HFF-Myc (cell line): ENCODE data around the gene ADAMTS19.
A peak's percentile ranks its signal among the peaks of the same experiment; 100 is the strongest.

ENCODE experiments used
- DNase-seq: peaks from one replicate; pipeline ENCODE4 v3.0.0-alpha.2; 2011; ENCODE audit warnings: low read depth; ENCODE audit errors: extremely low read depth
- H3K4me3 ChIP-seq: replicated peaks from 2 replicates; pipeline ENCODE4 v1.5.1; 2011; ENCODE audit warnings: low read depth, mild to moderate bottlenecking, control low read depth, low read length
- TF ChIP-seq, protein P1 (sequence below): IDR thresholded peaks from 2 replicates; pipeline ENCODE4 v1.5.1; 2012; ENCODE audit warnings: mild to moderate bottlenecking, low read depth, low read length, control low read depth; ENCODE audit errors: missing control alignments

Gene ADAMTS19

DNA sequence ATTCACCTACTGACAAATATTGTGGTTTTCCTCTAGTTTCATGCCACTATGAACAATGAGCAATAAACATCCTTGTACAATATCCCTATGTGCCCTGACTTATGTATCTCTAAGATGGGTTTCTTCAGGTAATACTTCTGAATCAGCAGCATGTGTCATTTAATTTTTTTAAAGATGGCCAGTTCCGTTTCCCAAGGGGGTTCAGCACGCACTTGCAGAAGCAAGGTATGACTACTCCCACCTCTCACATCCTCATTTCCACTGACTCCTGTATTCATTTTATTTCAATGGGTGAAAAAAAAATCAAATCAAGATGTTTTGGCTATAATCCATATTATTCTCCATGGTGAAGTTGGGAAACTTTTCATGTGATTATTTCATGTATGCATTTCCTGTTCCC, 14.7 kb upstream of the ADAMTS19 start:
- TF ChIP-seq, protein P1, sequence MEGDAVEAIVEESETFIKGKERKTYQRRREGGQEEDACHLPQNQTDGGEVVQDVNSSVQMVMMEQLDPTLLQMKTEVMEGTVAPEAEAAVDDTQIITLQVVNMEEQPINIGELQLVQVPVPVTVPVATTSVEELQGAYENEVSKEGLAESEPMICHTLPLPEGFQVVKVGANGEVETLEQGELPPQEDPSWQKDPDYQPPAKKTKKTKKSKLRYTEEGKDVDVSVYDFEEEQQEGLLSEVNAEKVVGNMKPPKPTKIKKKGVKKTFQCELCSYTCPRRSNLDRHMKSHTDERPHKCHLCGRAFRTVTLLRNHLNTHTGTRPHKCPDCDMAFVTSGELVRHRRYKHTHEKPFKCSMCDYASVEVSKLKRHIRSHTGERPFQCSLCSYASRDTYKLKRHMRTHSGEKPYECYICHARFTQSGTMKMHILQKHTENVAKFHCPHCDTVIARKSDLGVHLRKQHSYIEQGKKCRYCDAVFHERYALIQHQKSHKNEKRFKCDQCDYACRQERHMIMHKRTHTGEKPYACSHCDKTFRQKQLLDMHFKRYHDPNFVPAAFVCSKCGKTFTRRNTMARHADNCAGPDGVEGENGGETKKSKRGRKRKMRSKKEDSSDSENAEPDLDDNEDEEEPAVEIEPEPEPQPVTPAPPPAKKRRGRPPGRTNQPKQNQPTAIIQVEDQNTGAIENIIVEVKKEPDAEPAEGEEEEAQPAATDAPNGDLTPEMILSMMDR: no peak
- DNase-seq: no peak
- no peak overlapping the region for H3K4me3 ChIP-seq

DNA sequence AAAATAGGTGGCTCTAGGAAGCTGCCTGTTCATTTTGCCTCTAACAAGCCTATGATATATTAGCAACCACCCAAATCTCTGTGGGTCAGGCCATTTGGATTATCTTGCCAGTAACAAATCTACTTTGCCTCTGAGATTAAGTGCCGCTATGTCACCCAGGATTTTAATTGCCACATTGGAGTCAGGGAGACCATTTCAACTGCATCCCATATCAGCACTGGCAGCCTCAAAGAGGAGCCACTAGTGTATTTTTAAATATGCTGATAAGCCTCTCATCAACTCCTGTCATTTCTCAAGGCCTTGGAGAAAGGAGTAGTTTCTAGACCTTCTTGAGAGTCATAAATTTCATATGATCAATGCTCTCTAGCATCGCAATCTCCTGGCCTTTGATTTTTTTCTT, 12.1 kb upstream of the ADAMTS19 start:
- no peak overlapping the region for H3K4me3 ChIP-seq
- no peak for DNase-seq
- TF ChIP-seq, protein P1: no peak

DNA sequence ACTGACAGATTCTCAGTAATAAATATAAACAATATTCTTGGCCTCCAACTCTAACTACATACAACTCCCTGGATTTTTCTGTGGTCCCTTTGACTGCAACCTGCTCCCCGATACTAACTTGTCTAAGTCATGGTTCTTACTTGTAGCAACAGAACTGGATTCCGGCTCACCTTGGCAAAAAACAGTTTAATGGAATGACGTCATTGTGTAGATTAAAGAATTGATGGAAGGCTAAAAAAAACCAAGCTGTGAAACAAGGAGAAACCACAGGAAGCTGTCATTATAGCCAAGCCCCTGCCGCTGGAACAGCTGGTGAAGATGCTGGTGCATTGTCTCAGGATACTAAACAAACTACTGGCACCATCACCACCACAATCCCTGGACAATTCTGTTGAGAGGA, 11.4 kb upstream of the ADAMTS19 start:
- TF ChIP-seq, protein P1: no peak
- DNase-seq: no peak
- H3K4me3 ChIP-seq: no peak overlapping the region

DNA sequence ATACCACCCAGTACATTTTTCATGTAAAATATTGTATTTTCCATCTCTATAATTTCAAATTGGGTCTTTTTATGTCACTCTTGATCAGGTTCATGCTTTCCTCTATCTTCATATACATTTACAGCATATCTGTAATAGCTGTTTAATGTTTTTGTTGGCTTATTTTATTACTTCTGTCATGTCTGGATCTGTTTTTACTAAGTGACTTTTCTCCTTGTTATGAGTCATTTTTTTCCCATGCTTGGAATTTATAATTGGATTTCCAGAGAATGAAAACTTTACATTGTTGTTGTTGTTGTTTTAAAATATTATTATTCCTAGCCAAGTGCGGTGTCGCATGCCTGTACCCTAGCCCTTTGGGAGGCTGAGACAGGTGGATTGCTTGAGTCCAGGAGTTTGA, 5.6 kb upstream of the ADAMTS19 start:
- TF ChIP-seq, protein P1: no peak
- H3K4me3 ChIP-seq: no peak overlapping the region
- no peak for DNase-seq

DNA sequence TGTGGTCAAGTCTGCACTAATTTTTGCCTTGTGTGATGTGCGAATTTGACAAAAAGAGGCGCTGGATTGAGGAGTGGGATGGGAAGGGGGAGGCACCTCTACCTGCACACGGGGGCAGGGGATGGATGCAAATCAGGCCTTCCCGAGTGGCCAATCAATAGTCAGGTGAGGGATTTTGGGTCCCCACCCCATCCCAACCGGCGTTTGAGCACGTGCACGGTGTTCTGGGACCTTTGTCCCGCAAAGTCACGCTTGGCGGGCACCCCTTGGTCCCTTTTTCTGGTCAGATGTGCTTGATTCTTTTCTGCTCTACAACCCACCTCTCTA, 685 bp upstream of the ADAMTS19 start:
- no peak overlapping the region for H3K4me3 ChIP-seq
- TF ChIP-seq, protein P1: no peak
- DNase-seq: no peak

DNA sequence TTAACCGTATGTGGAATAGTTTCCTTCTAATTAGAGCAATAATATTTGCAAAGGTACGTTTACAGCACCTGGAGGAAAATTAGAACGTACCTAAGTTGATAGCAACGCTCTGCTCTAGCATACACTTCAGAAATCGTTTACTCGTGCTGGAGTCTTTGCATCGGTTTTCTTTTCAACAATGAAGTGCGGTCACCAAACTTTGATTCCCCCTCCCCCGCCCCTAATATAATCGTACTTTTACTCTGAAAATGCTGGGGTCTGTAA, 506 bp downstream of the ADAMTS19 start:
- no peak for DNase-seq
- peak overlapping the region; percentile 15 for H3K4me3 ChIP-seq
- TF ChIP-seq, protein P1: no peak

DNA sequence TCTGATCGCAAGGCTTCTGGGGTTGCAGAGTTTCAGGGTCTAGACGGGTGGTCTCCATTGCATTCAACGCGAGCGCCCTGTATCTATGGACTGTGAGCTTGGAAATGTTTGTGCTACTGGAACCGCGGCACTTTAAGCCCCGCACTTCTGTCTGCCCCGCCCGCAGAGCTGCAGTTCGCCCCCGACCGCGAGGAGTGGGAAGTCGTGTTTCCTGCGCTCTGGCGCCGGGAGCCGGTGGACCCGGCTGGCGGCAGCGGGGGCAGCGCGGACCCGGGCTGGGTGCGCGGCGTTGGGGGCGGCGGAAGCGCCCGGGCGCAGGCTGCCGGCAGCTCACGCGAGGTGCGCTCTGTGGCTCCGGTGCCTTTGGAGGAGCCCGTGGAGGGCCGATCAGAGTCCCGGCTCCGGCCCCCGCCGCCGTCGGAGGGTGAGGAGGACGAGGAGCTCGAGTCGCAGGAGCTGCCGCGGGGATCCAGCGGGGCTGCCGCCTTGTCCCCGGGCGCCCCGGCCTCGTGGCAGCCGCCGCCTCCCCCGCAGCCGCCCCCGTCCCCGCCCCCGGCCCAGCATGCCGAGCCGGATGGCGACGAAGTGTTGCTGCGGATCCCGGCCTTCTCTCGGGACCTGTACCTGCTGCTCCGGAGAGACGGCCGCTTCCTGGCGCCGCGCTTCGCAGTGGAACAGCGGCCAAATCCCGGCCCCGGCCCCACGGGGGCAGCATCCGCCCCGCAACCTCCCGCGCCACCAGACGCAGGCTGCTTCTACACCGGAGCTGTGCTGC, 1.0 kb downstream of the ADAMTS19 start:
- no peak for DNase-seq
- peak overlapping the region; percentile 15 for H3K4me3 ChIP-seq
- TF ChIP-seq, protein P1: peak; percentile 40
